GM21423 (cell line): Measurements from ENCODE around the gene CHTF18.

ENCODE experiments used
- ATAC-seq: cut with Tn5 transposase; IDR thresholded peaks from one replicate; pipeline ENCODE4 v1.9.1; 2021; ENCODE audit warnings: mild to moderate bottlenecking, moderate library complexity; ENCODE audit not compliant: unreplicated experiment

Gene CHTF18

GRCh38 chr16:760065-760464, 28.4 kb upstream of the CHTF18 start:
- no peak for ATAC-seq

GRCh38 chr16:760545-761343, 27.7 kb upstream of the CHTF18 start, which contains the start of gene MSLN:
Gene MSLN (plus strand): TSS chr16:760734. CDS start chr16:762681, 1,947 bp downstream.
- ATAC-seq: no peak

- no peak for ATAC-seq
These were observed 26.6 kb upstream of the CHTF18 start for GRCh38 chr16:761625-762513.

- no peak for ATAC-seq
These were observed 25.7 kb upstream of the CHTF18 start for GRCh38 chr16:762595-763268.

GRCh38 chr16:763369-764183, 24.8 kb upstream of the CHTF18 start:
- no peak for ATAC-seq

GRCh38 chr16:764184-764750, 24.2 kb upstream of the CHTF18 start:
- ATAC-seq: no peak

GRCh38 chr16:764848-765487, 23.5 kb upstream of the CHTF18 start:
- ATAC-seq: no peak

- no peak for ATAC-seq
These were observed 22.9 kb upstream of the CHTF18 start for GRCh38 chr16:765488-765865.

GRCh38 chr16:766008-766819, 22.2 kb upstream of the CHTF18 start:
- no peak for ATAC-seq

- ATAC-seq: no peak
These were observed 21.4 kb upstream of the CHTF18 start for GRCh38 chr16:766820-767640.

- no peak for ATAC-seq
These were observed 20.6 kb upstream of the CHTF18 start for GRCh38 chr16:767743-768235.

GRCh38 chr16:768428-768827, 20.0 kb upstream of the CHTF18 start:
- no peak for ATAC-seq

- ATAC-seq: no peak
These were observed 19.1 kb upstream of the CHTF18 start for GRCh38 chr16:769184-769784.

- ATAC-seq: no peak
These were observed 18.5 kb upstream of the CHTF18 start for GRCh38 chr16:769934-770333.

GRCh38 chr16:770411-770810, 18.0 kb upstream of the CHTF18 start:
- no peak for ATAC-seq

- ATAC-seq: no peak
These were observed 15.5 kb upstream of the CHTF18 start for GRCh38 chr16:772959-773358.
